Common myeloid progenitor, CD34-positive (primary cell): ENCODE data around the gene ADD3.

Source experiments
- CTCF ChIA-PET: fragments of 350-600 bp; sonication (Branson Sonifier 250); formaldehyde crosslinking; loops from one replicate; lab custom pipeline; 2021; ENCODE audit warnings: antibody characterized with exemption; lab: Charles Lee
- POLR2A ChIA-PET: fragments of 350-600 bp; sonication (Branson Sonifier 250); formaldehyde crosslinking; loops from one replicate; lab custom pipeline; 2021; ENCODE audit warnings: antibody characterized with exemption; lab: Charles Lee
- DNase-seq, 3 donors: peaks; one replicate each; pipeline versions ENCODE4 v3.0.0 to v3.0.0-alpha.2; 2013
- H3K27ac ChIP-seq, 2 experiments: 1 replicate in 1 of 2; 2 replicates in 1 of 2; pipeline ENCODE4 v1.7.0; 2013; ENCODE audit warnings: inconsistent platforms in 2 of 2, low read length in 2 of 2, mild to moderate bottlenecking in 2 of 2, low read depth in 1 of 2, moderate library complexity in 1 of 2; ENCODE audit not compliant: severe bottlenecking in 2 of 2, insufficient read depth in 1 of 2, poor library complexity in 1 of 2
- H3K27me3 ChIP-seq, 5 experiments: replicated peaks in 2 of 5; 1 replicate in 3 of 5; 2 replicates in 2 of 5; pipeline versions ENCODE4 v1.6.1 to v1.7.0; 2013; ENCODE audit warnings: low read length in 4 of 5, mild to moderate bottlenecking in 2 of 5, moderate library complexity in 2 of 5, inconsistent platforms in 1 of 5; ENCODE audit not compliant: insufficient read depth in 5 of 5, control insufficient read depth in 4 of 5
- H3K36me3 ChIP-seq, 4 experiments: 1 replicate in 2 of 4; 2 replicates in 2 of 4; pipeline versions ENCODE4 v1.6.1 to v1.7.0; 2013; ENCODE audit warnings: low read length in 3 of 4, control low read depth in 1 of 4, mild to moderate bottlenecking in 1 of 4; ENCODE audit not compliant: control insufficient read depth in 4 of 4, insufficient read depth in 4 of 4
- H3K4me1 ChIP-seq, 4 experiments: 1 replicate in 3 of 4; 2 replicates in 1 of 4; pipeline versions ENCODE4 v1.6.1 to v1.7.1; 2013; ENCODE audit warnings: low read length in 3 of 4, mild to moderate bottlenecking in 3 of 4, control low read depth in 1 of 4, inconsistent platforms in 1 of 4, moderate library complexity in 1 of 4; ENCODE audit not compliant: control insufficient read depth in 4 of 4, insufficient read depth in 4 of 4; ENCODE audit errors: control extremely low read depth in 1 of 4
- H3K4me3 ChIP-seq, 7 experiments: 1 replicate in 4 of 7; 2 replicates in 3 of 7; pipeline versions ENCODE4 v1.5.1 to v1.7.0; 2013; ENCODE audit warnings: mild to moderate bottlenecking in 7 of 7, low read length in 6 of 7, moderate library complexity in 6 of 7, inconsistent platforms in 2 of 7, low read depth in 2 of 7, control low read depth in 1 of 7; ENCODE audit not compliant: insufficient read depth in 4 of 7, control insufficient read depth in 1 of 7; ENCODE audit errors: extremely low read depth in 1 of 7
- H3K9me3 ChIP-seq, 5 experiments: 1 replicate in 4 of 5; 2 replicates in 1 of 5; pipeline versions ENCODE4 v1.6.1 to v1.7.1; 2013; ENCODE audit warnings: low read length in 4 of 5, mild to moderate bottlenecking in 2 of 5, inconsistent platforms in 1 of 5, low read depth in 1 of 5, moderate library complexity in 1 of 5; ENCODE audit not compliant: control insufficient read depth in 4 of 5, insufficient read depth in 2 of 5; ENCODE audit errors: control extremely low read depth in 1 of 5
- WGBS: methylation state at CpG from one replicate; pipeline ENCODE4 v1.1.5; 2013; ENCODE audit not compliant: insufficient coverage; 5-methylcytosine and 5-hydroxymethylcytosine counted together

Gene ADD3

DNA sequence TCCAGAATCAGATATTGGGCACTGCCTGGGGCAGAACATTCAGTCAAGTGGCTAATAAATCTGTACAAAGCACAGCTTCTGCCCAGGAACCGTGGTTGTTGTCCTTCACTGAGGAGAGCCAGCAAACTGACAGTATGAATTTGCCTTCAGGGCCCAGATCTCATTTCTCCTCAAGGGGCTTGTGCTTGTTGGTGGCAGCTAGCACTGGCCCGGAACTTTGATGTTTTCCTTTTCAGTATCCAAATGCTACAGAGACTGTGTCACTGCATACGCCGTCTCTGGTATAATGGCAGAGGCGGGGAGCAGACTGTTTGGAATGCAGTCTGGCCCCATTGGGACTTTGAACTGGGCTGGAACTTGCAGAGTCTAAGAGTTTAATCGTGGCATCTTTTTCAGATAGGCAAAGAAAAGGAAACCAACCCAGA is 30.4 kb upstream of the ADD3 start:
- CTCF ChIA-PET = interaction anchor here (1.3 to 4.2 kb wide), 7 partner anchors 9 to 126 kb away, joined by 3 to 33 read pairs (median 5); partner anchors contain the start of gene ADD3
- no peaks in the 10 kb centered on the region for H3K36me3 ChIP-seq
- no peaks in the 10 kb centered on the region for H3K27me3 ChIP-seq
- no peaks in the 10 kb centered on the region for H3K4me1 ChIP-seq
- no peak overlapping the region for H3K4me3 ChIP-seq
- 95% methylated on average over 5 of the region's 6 CpGs for WGBS
- POLR2A ChIA-PET = no interaction called here
- no peak overlapping the region for H3K27ac ChIP-seq
- DNase-seq = no peak
- no peaks in the 10 kb centered on the region for H3K9me3 ChIP-seq

DNA sequence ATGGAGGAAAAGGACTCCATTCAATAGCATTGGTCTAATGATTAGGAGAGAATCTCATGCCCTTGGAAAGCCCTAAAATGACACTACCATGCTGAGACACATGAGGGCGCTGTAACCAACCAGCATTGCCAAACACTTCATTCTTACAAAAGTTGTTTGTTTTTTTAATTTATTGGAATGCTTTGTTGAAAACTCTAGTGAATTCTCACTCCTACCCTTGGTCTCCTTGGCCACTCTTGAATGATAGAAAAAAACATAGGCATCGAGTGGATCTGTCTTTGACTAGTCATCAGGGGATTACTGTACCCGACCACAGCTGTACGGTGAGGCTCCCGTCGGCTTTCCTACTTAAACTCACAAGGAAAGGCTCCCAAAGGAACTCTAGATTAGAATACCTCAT is 29.3 kb upstream of the ADD3 start:
- CTCF ChIA-PET = interaction anchor here (0.8 to 4.2 kb wide), 15 partner anchors 9 to 150 kb away, joined by 3 to 33 read pairs (median 4); partner anchors contain the start of gene ADD3
- Histone ChIP-seq H3K9me3 (no peaks in the 10 kb centered on the region), H3K27ac (peak overlapping the region in 1 of 2 experiments; percentile 6), H3K27me3 (no peaks in the 10 kb centered on the region), H3K4me3 (no peak overlapping the region), H3K36me3 (no peaks in the 10 kb centered on the region), H3K4me1 (no peaks in the 10 kb centered on the region)
- DNase-seq = peak; percentile 52 to 71 (median 59)
- POLR2A ChIA-PET = no interaction called here
- WGBS = 100% methylated on average over 5 of the region's 6 CpGs

- Histone ChIP-seq H3K4me3 (no peak overlapping the region), H3K36me3 (no peaks in the 10 kb centered on the region), H3K27ac (no peak overlapping the region), H3K9me3 (no peaks in the 10 kb centered on the region), H3K4me1 (no peaks in the 10 kb centered on the region), H3K27me3 (no peaks in the 10 kb centered on the region)
- ChIA-PET POLR2A (no interaction called here), CTCF (interaction anchor here (0.7 to 4.2 kb wide), 12 partner anchors 9 to 130 kb away, joined by 3 to 33 read pairs (median 3); no protein-coding TSS in a partner anchor)
- DNase-seq = no peak
- whole genome bisulfite sequencing = no CpG with 5 or more reads among the region's 2 CpGs
Observed at GRCh38 chr10:109979215-109979614, 28.6 kb upstream of the ADD3 start.

- Histone ChIP-seq H3K9me3 (peaks cover 0 to 2% (median 0%) of the 10 kb centered on the region in 5 experiments), H3K36me3 (no peaks in the 10 kb centered on the region), H3K27ac (no peak overlapping the region), H3K27me3 (no peaks in the 10 kb centered on the region), H3K4me3 (no peak overlapping the region), H3K4me1 (no peaks in the 10 kb centered on the region)
- no CpG with 5 or more reads among the region's 2 CpGs for WGBS
- CTCF ChIA-PET = interaction anchor here (1.0 to 1.7 kb wide), 4 partner anchors 11 to 97 kb away, joined by 3 to 6 read pairs (median 4); no protein-coding TSS in a partner anchor
- DNase-seq = no peak
- POLR2A ChIA-PET = no interaction called here
Observed at GRCh38 chr10:109981650-109982049, 26.1 kb upstream of the ADD3 start.

- no peaks in the 10 kb centered on the region for H3K27me3 ChIP-seq
- no peaks in the 10 kb centered on the region for H3K36me3 ChIP-seq
- ChIA-PET CTCF (interaction anchor here (0.6 to 1.7 kb wide), 5 partner anchors 11 to 127 kb away, joined by 3 to 6 read pairs (median 3); no protein-coding TSS in a partner anchor), POLR2A (no interaction called here)
- H3K27ac ChIP-seq = peak overlapping the region in 1 of 2 experiments; percentile 12
- 100% methylated on average over 1 of the region's 3 CpGs for WGBS
- no peak for DNase-seq
- H3K4me1 ChIP-seq = no peaks in the 10 kb centered on the region
- H3K9me3 ChIP-seq = peaks cover 0 to 2% (median 0%) of the 10 kb centered on the region in 5 experiments
- no peak overlapping the region for H3K4me3 ChIP-seq
Observed at GRCh38 chr10:109982123-109982522, 25.7 kb upstream of the ADD3 start.

DNA sequence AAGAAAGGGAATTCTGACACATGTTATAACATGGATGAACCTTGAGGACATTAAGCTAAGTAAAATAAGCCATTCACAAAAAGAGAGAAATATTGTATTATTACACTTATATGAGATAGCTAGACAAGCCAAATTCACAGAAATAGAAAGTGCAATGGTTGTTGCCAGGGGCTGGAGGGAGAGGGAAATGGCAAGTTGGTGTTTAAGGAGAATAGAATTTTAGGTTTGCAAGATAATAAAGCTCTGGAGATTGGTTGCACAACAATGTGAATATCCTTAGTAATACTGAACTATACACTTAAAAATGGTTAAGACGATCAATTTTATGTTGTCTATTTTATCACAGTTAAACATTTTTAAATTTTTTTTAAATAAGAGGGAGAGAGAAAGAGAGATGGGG is 25.0 kb upstream of the ADD3 start:
- peak overlapping the region in 1 of 2 experiments; percentile 12 for H3K27ac ChIP-seq
- no peak overlapping the region for H3K4me3 ChIP-seq
- CTCF ChIA-PET = interaction anchor here (0.6 to 1.4 kb wide), 5 partner anchors 10 to 127 kb away, joined by 3 to 4 read pairs (median 3); no protein-coding TSS in a partner anchor
- DNase-seq = no peak
- H3K27me3 ChIP-seq = no peaks in the 10 kb centered on the region
- H3K4me1 ChIP-seq = no peaks in the 10 kb centered on the region
- peaks cover 0 to 4% (median 0%) of the 10 kb centered on the region in 5 experiments for H3K9me3 ChIP-seq
- H3K36me3 ChIP-seq = no peaks in the 10 kb centered on the region
- no CpG with 5 or more reads among the region's 1 CpG for WGBS
- POLR2A ChIA-PET = no interaction called here

DNA sequence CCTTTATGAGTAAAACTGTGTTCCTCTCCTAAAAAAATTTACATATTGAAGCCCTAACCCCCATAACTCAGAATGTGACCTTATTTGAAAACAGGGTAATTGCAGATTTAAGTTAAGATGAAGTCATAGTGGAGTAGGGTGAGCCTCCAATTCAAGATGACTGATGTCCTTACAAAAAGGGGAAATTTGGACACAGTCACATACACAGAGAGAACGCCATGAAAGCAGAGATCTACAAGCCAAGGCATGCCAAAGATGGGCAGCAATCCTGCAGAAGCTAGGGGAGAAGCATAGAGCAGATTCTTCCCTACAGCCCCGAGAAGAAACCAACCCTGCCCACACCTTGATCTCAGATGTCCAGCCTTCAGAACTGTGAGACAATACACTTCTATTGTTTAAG is 23.8 kb upstream of the ADD3 start:
- H3K27ac ChIP-seq = no peak overlapping the region
- H3K4me1 ChIP-seq = no peaks in the 10 kb centered on the region
- CTCF ChIA-PET = interaction anchor here (0.9 to 1.2 kb wide), 2 partner anchors 16 to 50 kb away, joined by 3 read pairs; no protein-coding TSS in a partner anchor
- H3K4me3 ChIP-seq = no peak overlapping the region
- H3K9me3 ChIP-seq = peaks cover 0 to 4% (median 0%) of the 10 kb centered on the region in 5 experiments
- H3K27me3 ChIP-seq = no peaks in the 10 kb centered on the region
- 100% methylated on average over 2 of the region's 2 CpGs for WGBS
- POLR2A ChIA-PET = no interaction called here
- H3K36me3 ChIP-seq = no peaks in the 10 kb centered on the region
- no peak for DNase-seq
